Stimulated activated CD4-positive, alpha-beta T cell treated with anti-CD3 and anti-CD28 coated beads, Interleukin-4, amount 100 ng/mL, for 1 hour (primary cell): ENCODE data around the gene TRAPPC2L.
"Not testable (repeated sequence)": the region's sequence is repeated elsewhere in the genome, so short reads cannot be mapped to it uniquely, and the experiment has no call there.

ENCODE experiments used
- DNase-seq: peaks from one replicate; pipeline ENCODE4 v3.0.0-alpha.2; 2020

Gene TRAPPC2L

DNA sequence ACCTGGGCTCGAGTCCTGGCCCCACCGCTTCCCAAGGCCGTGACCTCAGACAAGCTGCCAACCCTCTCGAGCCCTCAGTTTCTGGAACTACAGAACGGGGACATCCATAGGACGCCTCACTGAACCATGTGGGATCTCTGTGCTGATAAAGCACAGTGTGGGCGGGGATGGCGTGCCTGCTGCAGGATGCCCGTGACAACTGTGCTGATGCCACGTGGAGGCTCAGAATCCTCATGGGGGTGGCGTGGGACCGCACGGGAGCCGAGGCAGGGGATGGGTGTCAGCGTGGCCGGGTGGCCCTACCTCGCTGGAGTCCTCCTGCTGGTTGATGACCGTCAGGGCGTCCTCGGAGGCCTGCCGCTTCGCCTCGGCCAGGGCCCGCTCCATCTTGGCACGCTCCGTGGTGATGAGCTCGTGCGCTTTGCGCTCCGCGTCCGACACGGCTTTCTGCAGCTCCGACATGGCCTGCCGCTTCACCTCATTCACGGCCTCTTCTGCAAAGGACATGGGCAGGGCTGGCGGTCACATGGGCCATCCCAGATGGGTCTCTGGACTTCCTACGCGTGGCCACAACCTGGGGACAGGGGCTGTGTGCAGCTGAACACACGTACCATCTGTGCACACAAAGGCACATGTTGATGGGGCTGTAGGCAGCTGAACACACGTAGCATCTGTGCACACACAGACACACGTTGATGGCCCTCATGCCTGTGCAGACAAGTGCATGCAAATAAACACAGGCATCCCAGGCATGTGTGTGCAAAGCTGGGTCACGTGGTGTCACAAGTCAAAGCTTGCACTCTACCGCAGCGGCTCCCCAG is 22.2 kb downstream of the TRAPPC2L start:
- no peak for DNase-seq

DNA sequence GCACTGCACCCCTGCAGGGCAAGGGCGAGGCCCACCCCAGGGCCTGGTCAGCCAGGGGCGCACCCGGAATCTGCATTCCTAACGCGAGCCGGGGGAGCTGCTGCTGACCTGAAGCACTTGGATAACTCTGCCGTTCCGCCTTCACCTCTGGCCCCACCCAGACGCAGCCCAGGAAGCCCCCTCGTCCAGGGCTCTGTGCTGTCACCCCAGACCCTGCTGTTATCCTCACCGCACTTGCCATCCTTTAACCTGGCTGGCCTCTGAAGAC is 22.8 kb downstream of the TRAPPC2L start:
- DNase-seq = no peak

DNA sequence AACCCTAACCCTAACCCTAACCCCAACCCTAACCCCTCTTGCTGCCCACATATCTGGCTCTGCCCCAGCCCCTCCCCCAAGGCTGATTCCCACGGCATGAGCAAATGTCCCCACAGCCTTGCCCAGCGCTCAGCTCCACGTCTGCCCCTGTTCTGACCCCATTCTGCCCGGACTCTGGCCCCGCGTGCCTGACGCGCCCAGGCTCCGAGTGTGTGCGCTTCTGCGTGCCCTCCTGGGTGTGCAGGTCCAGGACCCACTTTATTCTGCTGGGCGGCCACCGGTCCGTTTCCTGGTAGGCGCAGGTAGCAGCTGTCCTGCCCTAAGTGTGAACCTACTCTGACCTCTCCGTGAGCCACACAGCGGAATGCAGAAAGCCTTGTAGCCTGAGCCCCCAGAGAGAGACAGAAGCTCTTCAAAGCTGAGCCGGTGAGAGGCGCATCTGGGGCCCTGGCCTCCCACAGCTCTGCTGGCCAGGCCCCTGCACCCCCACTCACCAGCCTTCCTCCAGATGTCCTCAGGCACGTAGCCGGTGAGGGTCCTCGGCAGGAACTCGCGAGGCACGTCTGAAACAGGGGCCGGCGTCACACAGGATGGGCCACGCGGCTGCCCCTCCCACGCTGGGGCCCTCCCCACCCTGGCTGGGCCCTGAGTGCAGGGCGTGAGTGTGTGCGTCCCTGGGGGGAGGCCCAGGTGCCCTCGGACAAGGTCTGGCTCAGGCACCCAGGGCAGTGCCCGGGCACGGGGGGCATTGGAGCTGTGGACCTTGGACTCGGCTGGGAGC is 23.5 kb downstream of the TRAPPC2L start:
- DNase-seq = no peak

DNA sequence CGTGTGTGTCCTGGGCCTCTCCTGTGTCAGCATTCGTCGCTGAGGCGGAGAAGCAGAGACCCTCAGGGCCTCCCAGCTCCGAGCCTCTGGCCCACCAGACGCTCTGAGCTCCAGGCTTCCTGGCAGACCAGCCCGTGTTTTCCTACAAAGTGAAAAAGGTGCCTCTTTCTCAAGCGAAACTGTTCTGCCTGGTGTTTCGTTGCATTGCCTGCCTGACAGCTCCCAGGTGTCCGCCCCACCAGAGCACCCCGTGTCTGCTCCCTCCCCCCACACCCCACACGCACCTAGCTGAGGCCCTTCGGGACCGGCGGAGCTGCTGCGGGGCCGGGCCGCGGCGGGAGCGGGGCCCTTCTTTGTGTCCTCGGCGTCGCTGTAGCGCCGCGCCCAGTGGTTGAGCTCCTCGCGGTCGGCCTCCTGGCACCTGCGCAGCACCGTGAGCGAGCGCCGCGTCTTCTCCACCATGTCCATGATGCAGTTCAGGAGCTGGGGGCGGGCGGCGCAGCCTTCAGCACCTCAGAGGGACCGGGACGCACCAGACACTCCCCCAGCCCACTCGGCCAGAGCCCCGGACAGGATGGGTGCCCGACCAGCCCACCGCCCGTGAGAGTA is 24.2 kb downstream of the TRAPPC2L start:
- no peak for DNase-seq

DNA sequence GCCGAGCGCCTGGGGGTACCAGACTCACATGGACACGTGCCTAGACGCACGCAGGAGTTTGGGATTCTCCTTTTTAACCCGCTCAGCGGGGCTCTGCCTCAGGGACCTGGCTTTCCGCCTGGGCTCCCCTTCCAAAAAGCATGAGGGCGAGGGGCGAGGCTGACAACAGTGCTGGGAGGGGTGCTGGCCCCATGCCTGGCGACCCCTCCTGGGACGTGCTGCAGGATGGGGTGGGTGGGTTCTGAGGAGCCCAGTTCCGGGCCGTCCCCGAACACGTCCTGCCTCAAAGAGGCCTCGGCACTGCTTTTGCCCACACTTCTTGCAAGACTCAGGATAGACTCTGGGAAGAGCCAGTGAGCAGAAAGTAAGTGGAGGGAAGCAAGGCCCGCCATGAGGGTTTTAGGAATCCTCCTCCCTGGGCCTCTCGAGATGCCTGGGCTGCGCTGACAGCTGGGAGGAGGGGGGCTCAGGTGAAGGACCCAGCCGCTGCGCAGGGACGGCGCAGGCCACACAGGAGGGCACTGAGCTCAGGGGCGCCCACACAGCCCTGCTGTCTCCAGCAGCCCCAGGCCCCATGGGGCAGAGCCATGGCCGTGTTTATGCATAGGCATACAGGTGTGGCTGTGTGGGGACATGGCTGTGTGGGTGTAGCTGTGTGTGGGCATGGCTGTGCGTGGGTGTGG is 24.9 kb downstream of the TRAPPC2L start:
- DNase-seq = no peak

DNA sequence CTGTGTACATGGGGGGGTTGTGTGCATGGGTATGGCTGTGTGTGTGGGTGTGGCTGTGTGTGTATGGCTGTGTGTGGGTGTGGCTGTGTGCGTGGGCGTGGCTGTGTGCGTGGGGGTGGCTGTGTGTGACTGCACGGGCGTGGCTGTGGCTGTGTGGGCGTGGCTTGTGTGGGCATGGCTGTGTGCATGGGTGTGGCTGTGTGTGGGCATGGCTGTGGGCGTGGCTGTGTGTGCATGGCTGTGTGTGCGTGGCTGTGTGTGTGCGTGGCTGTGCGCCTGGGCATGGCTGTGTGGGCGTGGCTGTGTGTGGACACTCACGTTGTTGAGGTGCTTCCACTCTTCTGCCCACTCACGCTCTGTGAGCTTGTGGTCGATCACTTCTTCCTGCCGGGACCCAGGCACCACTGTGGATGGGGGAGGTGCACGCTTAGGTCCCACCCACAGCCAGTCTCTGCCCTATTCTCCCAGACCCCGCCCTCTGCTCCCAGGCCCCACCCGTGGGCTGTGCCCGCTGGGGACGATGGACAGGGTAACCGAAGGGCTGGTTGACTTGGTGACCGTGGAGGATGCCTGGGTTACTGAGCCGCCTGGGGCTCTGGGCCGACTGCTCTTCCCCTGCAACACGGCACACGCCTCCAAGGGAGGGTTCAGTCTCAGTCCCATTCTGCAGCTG is 25.6 kb downstream of the TRAPPC2L start:
- DNase-seq = no peak

DNA sequence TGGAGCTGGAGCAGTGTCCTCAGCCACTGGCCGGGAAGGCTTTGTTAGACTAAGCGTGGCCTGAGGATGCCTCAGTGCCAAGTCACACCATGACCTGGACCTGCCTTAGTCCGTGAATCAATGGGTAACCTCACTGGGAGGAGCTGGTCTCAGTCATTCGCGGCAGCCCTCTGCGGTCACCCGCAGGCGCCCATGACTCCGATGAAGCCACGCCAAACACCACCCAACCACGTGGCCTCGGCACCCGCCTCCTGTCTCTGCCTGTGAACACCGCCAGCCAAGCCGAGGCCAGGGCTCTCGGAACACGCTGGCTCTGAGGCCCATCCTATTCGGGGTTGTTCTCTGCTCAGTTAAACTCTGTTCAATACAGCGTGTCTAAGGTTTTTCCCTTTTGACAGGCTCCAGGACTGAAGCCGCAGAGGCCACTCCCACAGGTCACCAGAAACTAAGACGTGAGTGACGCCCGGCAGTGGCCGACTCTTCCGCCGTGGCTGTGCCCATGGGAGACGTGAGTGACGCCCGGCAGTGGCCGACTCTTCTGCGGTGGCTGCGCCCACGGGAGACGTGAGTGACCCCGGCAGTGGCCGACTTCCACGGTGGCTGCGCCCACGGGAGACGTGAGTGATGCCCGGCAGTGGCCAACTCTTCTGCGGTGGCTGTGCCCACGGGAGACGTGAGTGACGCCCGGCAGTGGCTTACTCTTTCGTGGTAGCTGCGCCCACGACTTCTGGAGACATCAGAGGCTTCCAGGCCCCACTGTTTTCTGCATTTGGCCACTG is 26.4 kb downstream of the TRAPPC2L start:
- no peak for DNase-seq

DNA sequence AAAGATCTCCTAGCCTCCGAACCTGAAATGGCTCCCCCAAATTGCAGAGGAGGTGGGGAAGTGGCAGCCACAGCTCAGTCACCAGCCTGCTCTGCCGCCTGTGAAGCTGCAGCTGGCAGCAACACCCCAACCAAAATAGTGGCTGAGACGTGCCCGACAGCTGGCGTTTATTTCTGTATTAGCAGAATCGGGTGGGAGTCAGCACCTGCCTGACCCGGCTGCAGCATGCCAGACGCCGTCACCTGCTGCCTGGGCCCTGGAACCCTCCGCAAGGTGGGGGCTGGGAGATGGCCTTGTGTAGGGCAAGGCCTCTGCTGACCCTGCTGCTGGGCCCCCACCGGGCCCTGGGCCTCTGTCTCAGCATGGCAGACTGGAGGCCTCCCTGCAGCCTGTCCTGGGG is 27.0 kb downstream of the TRAPPC2L start:
- DNase-seq = no peak

DNA sequence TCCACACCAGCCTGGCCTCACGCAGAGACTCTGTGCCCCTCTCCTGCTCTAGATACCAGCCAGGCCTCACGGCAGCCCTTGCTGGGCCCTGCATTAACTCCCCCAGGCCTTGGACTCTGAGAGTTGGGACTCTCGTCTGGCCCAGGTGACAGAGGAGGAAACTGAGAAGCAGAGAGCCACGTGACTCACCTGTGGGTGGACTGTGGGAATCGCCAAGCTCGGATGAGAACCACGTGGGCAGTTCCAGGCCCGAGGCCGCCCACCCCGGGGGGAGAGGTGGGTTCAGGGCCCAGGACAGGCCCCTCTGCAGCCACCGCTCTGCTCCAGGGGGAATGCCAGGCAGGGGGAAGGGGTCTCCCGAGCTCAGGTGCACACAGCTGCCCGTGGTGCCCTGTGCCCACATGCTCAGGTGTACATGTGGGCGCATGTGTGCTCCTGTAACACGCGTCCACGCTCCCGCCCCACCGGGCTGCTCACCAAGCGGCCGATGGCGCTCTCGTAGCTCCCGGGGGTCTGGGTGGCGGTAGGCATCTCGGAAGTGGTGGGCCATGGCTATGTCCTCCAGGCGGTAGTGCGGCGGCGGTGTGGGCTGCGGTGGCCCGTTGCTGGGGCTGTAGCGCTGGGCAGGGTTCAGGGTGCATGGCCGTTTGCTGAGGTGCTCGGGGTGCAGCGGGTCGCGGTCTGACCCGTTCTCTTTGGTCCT is 27.8 kb downstream of the TRAPPC2L start:
- DNase-seq = no peak

DNA sequence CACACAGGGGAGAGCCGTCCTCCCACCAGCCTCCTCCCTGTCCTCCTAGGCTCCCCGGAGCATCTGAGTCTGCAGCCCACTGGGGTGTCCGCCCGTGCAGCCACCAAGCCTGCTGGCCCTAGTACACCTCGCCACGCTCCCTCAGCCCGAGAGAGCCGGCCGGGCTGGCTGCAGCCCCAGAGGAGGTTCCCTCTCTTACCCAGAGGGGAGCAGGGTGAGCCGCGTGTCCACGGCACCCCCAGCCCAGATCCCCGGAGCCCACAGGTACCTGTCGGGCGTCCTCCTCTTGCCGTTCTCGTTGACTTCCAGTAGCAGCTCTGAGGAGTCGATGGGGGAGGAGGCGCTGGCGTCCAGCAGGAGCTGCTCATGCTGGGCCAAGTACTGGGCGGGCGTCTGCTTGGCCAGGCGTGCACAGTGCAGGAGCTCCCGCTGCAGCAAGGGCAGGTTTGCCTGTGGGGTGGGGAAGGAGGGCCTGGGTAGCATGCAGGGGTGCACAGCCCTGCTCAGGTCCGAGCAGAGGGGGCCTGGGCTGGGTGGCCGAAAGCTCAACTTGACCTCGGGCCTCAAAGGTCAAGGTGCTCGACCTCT is 28.9 kb downstream of the TRAPPC2L start:
- no peak for DNase-seq

DNA sequence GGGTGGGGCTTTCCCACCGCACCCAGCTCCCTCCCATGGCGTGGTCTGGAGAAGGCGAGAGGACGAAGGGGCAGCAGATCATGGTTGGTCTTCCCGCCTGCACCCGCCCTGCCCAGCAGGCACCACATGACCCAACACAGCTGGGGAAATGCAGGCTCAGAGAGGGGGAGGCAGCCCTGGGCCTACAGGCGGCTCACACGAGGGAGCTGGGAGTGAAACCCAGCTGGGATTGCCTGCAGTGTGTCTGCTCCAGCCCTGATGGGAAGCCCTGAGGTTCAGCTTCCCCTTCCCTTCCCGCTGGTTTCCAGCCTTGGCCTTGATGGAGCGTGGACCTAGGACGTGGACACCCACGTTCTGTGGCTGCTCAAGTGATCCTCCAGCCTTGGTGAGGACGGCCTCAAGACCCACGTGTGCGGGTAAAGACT is 29.5 kb downstream of the TRAPPC2L start:
- DNase-seq = no peak

DNA sequence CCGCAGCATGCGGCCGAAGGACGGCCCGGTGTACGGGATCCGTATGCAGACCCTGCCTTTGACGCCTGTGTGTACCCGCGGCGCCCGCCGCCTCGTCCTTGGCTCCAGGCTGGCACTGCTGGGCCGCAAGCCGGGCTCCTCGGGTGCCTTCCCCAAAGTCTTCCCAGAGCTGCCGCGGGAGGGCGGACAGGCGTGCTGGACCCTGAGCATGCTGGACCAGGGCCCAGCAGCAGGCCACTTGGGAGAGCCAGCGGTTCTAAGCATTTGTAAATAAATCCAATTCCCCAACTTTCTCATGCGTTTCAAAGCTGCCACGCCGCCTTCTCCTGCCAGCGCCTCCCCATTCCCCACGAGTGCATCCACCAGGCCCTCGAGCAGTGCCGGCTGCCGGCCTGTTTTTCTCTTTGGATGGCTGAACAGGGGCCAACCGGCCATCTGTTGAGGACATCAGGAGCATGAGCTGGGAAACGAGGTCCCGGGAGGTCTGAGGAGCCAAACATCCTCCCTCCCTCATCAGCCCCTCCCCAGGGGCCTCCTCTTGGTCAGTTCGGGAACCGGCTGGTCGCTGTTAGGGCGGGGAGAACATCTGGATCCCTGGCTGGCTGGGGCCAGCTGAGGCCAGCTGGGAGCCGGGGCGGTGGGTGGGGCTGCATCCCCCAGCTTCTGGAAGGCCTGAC is 30.1 kb downstream of the TRAPPC2L start:
- no peak for DNase-seq

DNA sequence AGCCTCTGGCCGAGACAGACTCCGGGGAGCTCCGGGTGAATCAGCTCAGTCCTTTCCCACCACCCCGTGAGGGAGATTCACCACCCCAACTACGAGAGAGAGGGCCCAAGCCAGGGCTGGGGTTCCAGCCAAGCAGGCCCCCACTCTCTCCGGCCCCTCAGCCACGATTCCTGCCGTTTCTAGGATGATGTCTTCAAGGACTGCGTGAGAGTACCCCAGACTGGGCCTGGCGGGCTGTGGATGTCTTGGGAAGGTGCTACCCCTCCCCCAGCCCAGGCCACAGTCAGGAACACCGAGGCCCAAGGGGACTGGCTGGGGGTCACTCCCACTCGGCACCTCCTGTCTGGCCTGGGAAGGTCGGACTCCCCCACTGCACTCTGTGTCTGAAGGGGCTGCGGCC is 31.1 kb downstream of the TRAPPC2L start:
- DNase-seq = no peak

DNA sequence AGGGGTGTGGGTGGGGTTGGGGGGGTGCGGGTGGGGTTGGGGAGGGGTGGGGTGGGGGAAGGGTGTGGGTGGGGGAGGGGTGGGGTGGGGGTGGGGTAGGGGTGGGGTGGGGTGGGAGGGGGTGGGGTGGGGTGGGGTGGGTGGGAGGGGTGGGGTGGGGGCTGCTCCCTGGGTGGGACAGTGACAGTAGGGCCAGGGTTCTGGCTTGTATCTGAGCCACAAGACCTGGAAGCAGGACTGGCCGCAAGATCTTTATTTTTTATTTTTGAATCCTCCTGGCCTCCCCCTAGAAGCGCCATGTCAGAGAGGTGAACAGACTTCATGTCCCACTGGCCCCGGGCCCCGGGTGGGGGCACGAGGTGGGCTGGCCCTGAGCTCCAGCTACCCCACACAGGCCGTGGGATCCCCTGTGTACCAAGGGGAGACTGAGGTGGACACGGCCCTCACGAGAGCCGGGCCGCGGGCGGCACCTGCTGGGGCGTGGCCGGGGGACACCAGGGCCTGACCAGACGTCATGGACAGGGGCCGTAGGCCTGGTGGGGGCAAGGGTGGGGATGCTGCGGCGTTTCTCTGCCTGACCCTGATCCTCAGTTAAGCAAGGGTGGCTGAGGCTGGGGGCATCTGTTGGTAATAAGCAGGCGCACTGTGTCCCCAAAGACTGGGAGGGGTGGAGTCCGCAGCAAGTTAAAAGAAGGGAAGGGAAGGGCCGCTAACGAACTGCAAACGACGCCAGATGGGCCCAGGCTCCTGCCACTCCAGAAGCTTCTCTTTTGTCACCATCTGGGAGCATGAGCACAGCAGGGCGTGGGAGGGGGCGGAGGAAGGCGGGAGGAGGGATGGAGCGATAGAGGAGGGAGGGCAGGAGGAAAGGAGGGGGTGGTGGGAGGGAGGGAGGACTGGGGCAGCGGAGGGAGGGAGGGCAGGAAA is 31.8 kb downstream of the TRAPPC2L start:
- DNase-seq = no peak

DNA sequence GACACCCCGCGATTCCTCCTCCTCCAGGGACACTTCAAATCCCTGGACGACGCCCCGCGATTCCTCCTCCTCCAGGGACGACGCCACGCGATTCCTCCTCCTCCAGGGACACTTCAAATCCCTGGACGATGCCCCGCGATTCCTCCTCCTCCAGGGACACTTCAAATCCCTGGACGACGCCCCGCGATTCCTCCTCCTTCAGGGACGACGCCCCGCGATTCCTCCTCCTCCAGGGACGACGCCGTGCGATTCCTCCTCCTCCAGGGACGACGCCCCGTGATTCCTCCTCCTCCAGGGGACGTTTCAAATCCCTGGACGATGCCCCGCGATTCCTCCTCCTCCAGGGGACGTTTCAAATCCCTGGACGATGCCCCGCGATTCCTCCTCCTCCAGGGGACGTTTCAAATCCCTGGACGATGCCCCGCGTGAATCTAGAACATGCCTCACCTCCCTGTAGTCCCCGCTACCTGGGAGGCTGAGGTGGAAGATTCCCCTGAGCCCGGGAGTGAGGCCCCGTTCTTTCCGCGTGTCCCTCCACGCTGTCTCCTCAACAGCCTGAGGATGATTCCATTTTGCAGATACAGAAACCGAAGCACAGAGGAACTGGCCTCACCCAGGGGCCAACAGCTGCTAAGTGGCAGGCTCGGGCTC is 32.9 kb downstream of the TRAPPC2L start:
- DNase-seq = not testable (repeated sequence)

DNA sequence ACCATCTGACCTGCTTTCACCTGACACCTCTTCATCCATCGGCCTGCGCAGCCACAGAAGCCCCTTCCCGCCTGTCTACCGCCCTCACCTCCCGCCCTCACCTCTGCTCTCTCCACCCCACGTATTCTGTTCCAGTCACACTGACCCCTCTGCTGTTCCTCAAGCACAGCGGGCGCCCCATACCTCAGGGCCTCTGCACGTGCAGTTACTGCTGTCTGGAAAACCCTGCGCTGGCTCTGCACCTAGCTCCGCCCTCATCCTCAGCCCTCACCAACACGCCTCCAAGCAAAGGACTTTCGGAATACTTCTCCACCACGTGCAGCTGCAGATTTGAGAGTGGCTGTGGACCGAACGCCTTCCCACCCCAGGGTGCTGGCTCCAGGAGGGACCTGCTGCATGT is 34.2 kb downstream of the TRAPPC2L start:
- DNase-seq = no peak

DNA sequence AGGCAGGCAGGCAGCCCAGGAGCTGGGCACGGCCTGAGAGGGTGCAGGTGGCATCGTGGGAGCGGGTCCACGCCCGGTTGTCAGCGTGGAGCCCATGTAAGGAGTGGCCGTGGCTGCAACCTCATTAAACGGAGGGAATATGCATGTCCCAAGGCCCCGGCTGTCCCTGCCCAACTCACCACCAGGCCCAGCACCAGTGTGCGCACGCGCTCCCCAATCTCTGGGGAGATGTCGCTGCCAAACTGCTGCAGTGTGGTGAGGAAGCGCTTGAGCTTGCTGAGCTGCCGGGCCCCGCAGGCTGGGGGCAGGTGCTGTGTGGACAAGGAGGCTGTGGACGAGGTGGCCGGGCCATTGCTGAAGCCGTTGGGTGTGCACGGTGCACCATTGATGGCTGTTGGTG is 35.1 kb downstream of the TRAPPC2L start:
- DNase-seq = no peak

DNA sequence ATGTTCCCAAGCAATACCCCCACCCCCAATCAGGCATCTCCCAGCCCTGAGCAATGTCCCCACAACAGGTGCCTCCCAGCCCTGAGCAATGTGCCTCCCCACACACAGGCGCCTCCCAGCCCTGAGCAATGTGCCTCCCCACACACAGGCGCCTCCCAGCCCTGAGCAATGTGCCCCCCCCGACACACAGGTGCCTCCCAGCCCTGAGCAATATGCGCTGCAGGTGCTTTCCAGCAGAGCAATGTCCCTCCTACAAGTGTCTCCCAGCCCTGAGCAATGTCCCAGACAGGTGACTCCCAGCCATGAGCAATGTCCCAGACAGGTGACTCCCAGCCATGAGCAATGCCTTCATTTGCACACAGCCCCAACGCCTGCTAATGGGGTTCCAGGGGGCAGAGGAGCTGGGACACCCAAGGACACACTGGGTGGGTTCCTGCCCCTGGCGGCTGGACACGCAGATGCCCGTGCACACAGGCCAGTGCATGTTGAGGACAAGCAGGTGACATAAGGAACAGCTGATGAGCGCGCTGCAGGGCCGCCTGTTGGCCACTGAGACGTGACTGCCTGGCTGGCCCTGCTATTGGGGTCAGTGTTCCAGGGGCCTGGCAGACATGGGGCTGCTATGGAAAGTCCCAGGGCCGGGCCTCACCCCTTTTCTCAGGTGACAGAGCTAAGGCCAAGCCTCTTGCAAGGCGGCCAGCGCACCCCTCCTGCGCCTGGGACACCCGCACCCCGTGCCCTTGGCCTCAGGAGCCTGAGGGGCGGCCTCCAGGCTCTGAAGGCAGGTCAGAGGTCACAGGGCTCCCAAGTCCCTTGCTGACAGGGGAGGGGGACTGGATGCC is 36.4 kb downstream of the TRAPPC2L start:
- no peak for DNase-seq
